Measurements from ENCODE around the gene KPRP. TPM values are rescaled to one million over a fixed set of nuclear protein-coding genes. Genes with fewer than 3 reads are reported as not detected.

Gene KPRP
- total and polyA plus RNA-seq, 4 experiments from 2014 or later: not detected

DNA sequence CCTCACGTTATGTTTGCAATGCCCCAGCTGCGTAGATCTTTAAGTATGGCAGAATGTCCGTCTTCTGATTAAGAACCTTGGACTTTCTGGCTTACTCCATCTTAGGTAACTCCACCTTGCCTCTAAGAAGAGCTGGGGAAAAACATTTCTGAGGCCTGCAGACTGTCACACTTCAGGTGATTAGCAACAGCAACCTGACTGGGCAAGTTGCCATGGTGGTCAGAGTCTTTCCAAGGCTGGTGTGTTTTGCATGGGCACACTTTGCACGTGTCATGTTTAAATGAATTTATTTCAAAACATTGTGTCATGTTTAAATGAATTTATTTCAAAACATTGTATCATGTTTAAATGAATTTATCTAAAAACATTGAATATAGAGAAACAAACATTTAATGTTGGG, 811 bp downstream of the KPRP start:
- Histone ChIP-seq H3K4me1 (ENCODE audit: insufficient read depth, low read length) (no peaks in the 10 kb centered on the region), H3K27ac (ENCODE audit: low read depth, low read length) (no peak overlapping the region), H3K4me3 (ENCODE audit: low read length in 2 of 2) (no peak overlapping the region), H3K27me3 (ENCODE audit: insufficient read depth, low read length) (no peaks in the 10 kb centered on the region), H3K9me3 (ENCODE audit: control insufficient read depth in 1 of 2, low read length in 2 of 2) (no peaks in the 10 kb centered on the region), H3K36me3 (ENCODE audit: insufficient read depth, low read length) (no peaks in the 10 kb centered on the region)
- Mint-ChIP-seq H3K36me3 (no peaks in the 10 kb centered on the region), H3K27ac (no peak overlapping the region), H3K4me3 (no peak overlapping the region), H3K27me3 (peaks cover 21 to 25% of the 10 kb centered on the region in 2 donors), H3K4me1 (no peaks in the 10 kb centered on the region), H3K9me3 (peaks cover 0 to 4% (median 0%) of the 10 kb centered on the region in 8 donors)
- ChIA-PET POLR2A (ENCODE audit: partially characterized antibody) (no interaction called here), CTCF (ENCODE audit: partially characterized antibody) (no interaction called here)
- no peak for DNase-seq
- intact Hi-C loops (cut with micrococcal nuclease): no loop called here

- Mint-ChIP-seq H3K27ac (no peak overlapping the region), H3K36me3 (no peaks in the 10 kb centered on the region), H3K4me1 (no peaks in the 10 kb centered on the region), H3K27me3 (peaks cover 22% of the 10 kb centered on the region in 2 donors), H3K4me3 (no peak overlapping the region), H3K9me3 (peaks cover 0 to 4% (median 0%) of the 10 kb centered on the region in 8 donors)
- Histone ChIP-seq H3K27me3 (ENCODE audit: insufficient read depth, low read length) (no peaks in the 10 kb centered on the region), H3K4me1 (ENCODE audit: insufficient read depth, low read length) (no peaks in the 10 kb centered on the region), H3K27ac (ENCODE audit: low read depth, low read length) (no peak overlapping the region), H3K36me3 (ENCODE audit: insufficient read depth, low read length) (no peaks in the 10 kb centered on the region), H3K4me3 (ENCODE audit: low read length in 2 of 2) (no peak overlapping the region), H3K9me3 (ENCODE audit: control insufficient read depth in 1 of 2, low read length in 2 of 2) (no peaks in the 10 kb centered on the region)
- ChIA-PET CTCF (ENCODE audit: partially characterized antibody) (no interaction called here), POLR2A (ENCODE audit: partially characterized antibody) (no interaction called here)
- DNase-seq: no peak
- intact Hi-C loops (cut with micrococcal nuclease): no loop called here
Measured at GRCh38 chr1:152759453-152760173, 1.8 kb downstream of the KPRP start.

DNA sequence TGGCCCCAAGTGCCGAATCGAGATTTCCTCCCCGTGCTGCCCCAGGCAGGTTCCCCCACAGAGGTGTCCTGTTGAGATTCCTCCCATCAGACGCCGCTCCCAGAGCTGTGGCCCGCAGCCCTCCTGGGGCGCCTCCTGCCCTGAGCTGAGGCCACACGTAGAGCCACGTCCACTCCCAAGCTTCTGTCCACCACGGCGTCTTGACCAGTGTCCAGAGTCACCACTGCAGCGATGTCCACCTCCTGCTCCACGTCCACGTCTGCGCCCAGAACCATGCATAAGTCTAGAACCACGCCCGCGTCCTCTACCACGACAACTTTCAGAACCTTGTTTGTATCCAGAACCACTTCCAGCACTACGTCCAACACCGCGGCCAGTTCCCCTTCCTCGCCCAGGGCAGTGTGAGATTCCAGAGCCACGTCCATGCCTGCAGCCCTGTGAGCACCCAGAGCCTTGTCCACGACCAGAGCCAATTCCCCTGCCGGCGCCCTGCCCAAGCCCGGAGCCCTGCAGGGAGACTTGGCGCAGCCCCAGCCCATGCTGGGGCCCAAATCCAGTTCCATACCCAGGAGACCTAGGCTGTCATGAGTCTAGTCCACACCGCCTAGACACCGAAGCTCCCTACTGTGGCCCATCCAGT, 2.8 kb downstream of the KPRP start:
- peaks cover 0 to 4% (median 0%) of the 10 kb centered on the region in 8 donors for H3K9me3 Mint-ChIP-seq
- Histone ChIP-seq H3K36me3 (ENCODE audit: insufficient read depth, low read length) (no peaks in the 10 kb centered on the region), H3K27me3 (ENCODE audit: insufficient read depth, low read length) (no peaks in the 10 kb centered on the region), H3K4me1 (ENCODE audit: insufficient read depth, low read length) (no peaks in the 10 kb centered on the region), H3K4me3 (ENCODE audit: low read length in 2 of 2) (no peak overlapping the region), H3K9me3 (ENCODE audit: control insufficient read depth in 1 of 2, low read length in 2 of 2) (no peaks in the 10 kb centered on the region), H3K27ac (ENCODE audit: low read depth, low read length) (no peak overlapping the region)
- CTCF ChIA-PET (ENCODE audit: partially characterized antibody): no interaction called here
- peaks cover 17 to 27% of the 10 kb centered on the region in 2 donors for H3K27me3 Mint-ChIP-seq
- H3K36me3 Mint-ChIP-seq: no peaks in the 10 kb centered on the region
- POLR2A ChIA-PET (ENCODE audit: partially characterized antibody): no interaction called here
- no peaks in the 10 kb centered on the region for H3K4me1 Mint-ChIP-seq
- intact Hi-C loops (cut with micrococcal nuclease): no loop called here
- no peak overlapping the region for H3K27ac Mint-ChIP-seq
- H3K4me3 Mint-ChIP-seq: no peak overlapping the region
- no peak for DNase-seq

DNA sequence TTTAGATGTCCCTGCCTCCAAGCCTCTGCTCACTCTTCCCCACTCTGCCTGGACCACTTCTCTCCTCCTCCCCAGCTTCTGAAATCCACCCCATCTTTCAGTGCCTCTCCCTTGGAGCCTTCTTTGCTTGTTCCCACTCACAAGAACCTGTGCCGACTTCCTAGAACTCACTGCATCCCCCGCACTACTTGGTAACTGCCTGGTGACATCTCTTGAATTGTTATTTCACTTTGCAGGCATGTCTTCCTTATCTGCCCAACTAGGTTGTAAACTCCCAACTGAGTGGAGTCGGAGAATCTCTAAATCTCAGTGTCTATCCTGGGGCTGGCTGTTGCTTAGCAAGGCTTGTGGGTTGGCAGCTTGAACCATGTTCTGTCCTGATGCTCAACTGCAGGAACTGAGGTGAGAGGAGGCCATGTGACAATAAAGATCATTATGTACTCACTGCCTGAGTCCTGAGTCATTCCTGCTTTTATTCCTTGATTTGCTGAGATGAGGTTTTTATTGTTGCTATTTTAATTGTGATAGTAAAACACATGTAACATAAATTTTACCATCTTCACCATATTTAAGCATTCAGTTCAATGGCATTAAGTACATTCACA, 3.9 kb downstream of the KPRP start:
- Mint-ChIP-seq H3K9me3 (peaks cover 0 to 4% (median 0%) of the 10 kb centered on the region in 8 donors), H3K4me3 (no peak overlapping the region), H3K36me3 (no peaks in the 10 kb centered on the region), H3K27me3 (peaks cover 12 to 24% of the 10 kb centered on the region in 2 donors), H3K27ac (no peak overlapping the region), H3K4me1 (no peaks in the 10 kb centered on the region)
- H3K4me3 ChIP-seq (ENCODE audit: low read length in 2 of 2): no peak overlapping the region
- H3K9me3 ChIP-seq (ENCODE audit: control insufficient read depth in 1 of 2, low read length in 2 of 2): no peaks in the 10 kb centered on the region
- no peaks in the 10 kb centered on the region for H3K36me3 ChIP-seq (ENCODE audit: insufficient read depth, low read length)
- no peaks in the 10 kb centered on the region for H3K4me1 ChIP-seq (ENCODE audit: insufficient read depth, low read length)
- no peaks in the 10 kb centered on the region for H3K27me3 ChIP-seq (ENCODE audit: insufficient read depth, low read length)
- ChIA-PET CTCF (ENCODE audit: partially characterized antibody) (no interaction called here), POLR2A (ENCODE audit: partially characterized antibody) (no interaction called here)
- no peak for DNase-seq
- intact Hi-C loops (cut with micrococcal nuclease): no loop called here
- no peak overlapping the region for H3K27ac ChIP-seq (ENCODE audit: low read depth, low read length)

DNA sequence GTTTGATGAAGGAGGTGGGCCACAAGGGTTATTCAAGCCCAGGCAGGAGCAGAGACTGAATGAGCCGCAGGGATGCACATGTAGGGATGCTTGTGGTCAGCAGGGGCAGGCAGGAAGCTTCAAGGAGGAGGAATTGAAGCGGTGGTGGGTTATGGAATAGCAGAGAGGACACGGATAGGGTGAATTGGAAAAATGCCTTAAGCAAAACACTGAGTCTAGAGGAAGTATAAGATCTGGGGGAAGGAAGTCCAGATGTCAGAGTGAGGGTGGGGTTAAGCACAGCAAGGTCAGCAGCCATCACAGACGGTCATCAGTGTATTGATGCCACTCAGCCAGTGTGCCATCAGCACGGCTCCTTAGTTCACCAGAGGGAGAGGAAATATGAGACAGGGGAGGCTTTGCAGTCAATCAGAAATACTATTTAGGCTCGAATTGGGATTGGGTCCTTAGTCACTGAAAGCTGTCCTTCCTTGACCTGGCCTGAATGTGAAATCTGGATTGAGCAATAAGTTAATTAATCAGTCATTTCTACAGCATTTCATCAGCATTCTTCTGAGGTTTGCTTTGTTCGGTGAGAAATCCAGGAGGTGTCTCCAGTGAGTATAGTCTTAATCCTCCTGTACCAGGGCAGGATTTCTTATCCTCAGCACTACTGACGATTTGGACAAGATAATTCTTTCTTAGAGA, 11.2 kb downstream of the KPRP start:
- peaks cover 0 to 3% (median 0%) of the 10 kb centered on the region in 8 donors for H3K9me3 Mint-ChIP-seq
- H3K4me1 Mint-ChIP-seq: no peaks in the 10 kb centered on the region
- CTCF ChIA-PET (ENCODE audit: partially characterized antibody): no interaction called here

DNA sequence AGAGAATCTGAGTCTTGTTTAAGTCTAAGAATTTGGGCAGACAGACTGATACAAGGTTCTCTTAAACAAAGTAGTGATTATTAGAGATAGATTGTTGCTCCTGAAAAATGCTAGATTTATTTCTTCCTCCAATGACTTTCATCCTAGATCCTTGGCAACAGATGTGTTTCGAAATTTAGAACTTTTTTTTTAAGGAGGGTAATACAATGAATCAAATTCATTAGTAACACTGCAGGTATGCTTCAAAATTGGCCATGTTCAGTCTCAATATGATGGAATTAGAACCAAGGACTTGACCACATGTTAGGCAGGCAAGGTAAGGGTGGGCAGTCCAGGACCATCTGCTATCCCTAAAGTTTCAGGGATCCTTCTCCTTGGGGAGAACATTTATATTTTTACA, 12.6 kb downstream of the KPRP start:
- no peak overlapping the region for H3K27ac ChIP-seq (ENCODE audit: low read depth, low read length)
- H3K4me3 ChIP-seq (ENCODE audit: low read length in 2 of 2): no peak overlapping the region
- H3K9me3 Mint-ChIP-seq: peaks cover 0 to 4% (median 0%) of the 10 kb centered on the region in 8 donors
- H3K36me3 Mint-ChIP-seq: no peaks in the 10 kb centered on the region
- no peak for DNase-seq
- H3K4me3 Mint-ChIP-seq: no peak overlapping the region
- H3K27me3 ChIP-seq (ENCODE audit: insufficient read depth, low read length): no peaks in the 10 kb centered on the region
- no peaks in the 10 kb centered on the region for H3K4me1 ChIP-seq (ENCODE audit: insufficient read depth, low read length)
- POLR2A ChIA-PET (ENCODE audit: partially characterized antibody): no interaction called here
- H3K36me3 ChIP-seq (ENCODE audit: insufficient read depth, low read length): no peaks in the 10 kb centered on the region
- no peaks in the 10 kb centered on the region for H3K4me1 Mint-ChIP-seq
- intact Hi-C loops (cut with micrococcal nuclease): no loop called here
- H3K27me3 Mint-ChIP-seq: peaks cover 8% of the 10 kb centered on the region in 2 donors
- H3K9me3 ChIP-seq (ENCODE audit: control insufficient read depth in 1 of 2, low read length in 2 of 2): no peaks in the 10 kb centered on the region
- no peak overlapping the region for H3K27ac Mint-ChIP-seq
- CTCF ChIA-PET (ENCODE audit: partially characterized antibody): no interaction called here

More for the DNA sequence above, 11.2 kb downstream of the KPRP start:
- no peak for DNase-seq
- H3K4me3 Mint-ChIP-seq: no peak overlapping the region
- H3K27ac Mint-ChIP-seq: no peak overlapping the region
- Histone ChIP-seq H3K27me3 (ENCODE audit: insufficient read depth, low read length) (no peaks in the 10 kb centered on the region), H3K4me1 (ENCODE audit: insufficient read depth, low read length) (no peaks in the 10 kb centered on the region), H3K27ac (ENCODE audit: low read depth, low read length) (no peak overlapping the region), H3K9me3 (ENCODE audit: control insufficient read depth in 1 of 2, low read length in 2 of 2) (no peaks in the 10 kb centered on the region), H3K4me3 (ENCODE audit: low read length in 2 of 2) (no peak overlapping the region), H3K36me3 (ENCODE audit: insufficient read depth, low read length) (no peaks in the 10 kb centered on the region)
- intact Hi-C loops (cut with micrococcal nuclease): no loop called here
- H3K27me3 Mint-ChIP-seq: peaks cover 4 to 10% of the 10 kb centered on the region in 2 donors
- no peaks in the 10 kb centered on the region for H3K36me3 Mint-ChIP-seq
- POLR2A ChIA-PET (ENCODE audit: partially characterized antibody): no interaction called here

DNA sequence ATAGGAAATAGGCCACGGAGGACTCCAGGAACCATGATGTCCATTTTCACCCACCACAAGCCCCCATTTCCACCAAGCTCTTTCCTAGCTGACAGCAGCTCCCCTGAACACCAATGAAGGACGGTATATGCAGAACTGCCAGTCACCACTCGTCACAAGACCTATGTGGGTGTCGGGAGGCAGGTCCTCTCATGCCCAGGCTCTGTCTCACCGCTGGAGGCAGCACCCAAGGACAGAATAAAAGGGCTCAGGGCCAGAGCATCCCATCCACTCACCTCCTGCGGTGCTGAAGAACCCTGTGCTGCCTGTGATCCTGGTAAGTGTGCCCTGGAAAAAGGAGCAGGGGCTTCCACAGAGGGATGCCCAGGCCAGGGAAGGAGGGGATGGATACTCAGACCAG, 17.1 kb downstream of the KPRP start, which contains the start of gene LCE1F:
Gene LCE1F, plus strand, starts transcription at position 266 of the 400 bp plus-strand sequence. CDS start 1,232 bp downstream, outside the sequence.
- H3K27ac Mint-ChIP-seq: no peak within 1 kb of the TSS
- H3K27me3 Mint-ChIP-seq: peaks cover 13 to 16% of the 10 kb centered on the region in 2 donors
- H3K36me3 ChIP-seq (ENCODE audit: insufficient read depth, low read length): no peaks in the 10 kb centered on the region
- intact Hi-C loops (cut with micrococcal nuclease): no loop called here
- H3K9me3 ChIP-seq (ENCODE audit: control insufficient read depth in 1 of 2, low read length in 2 of 2): no peaks in the 10 kb centered on the region
- no peaks in the 10 kb centered on the region for H3K36me3 Mint-ChIP-seq
- no peak within 1 kb of the TSS for H3K27ac ChIP-seq (ENCODE audit: low read depth, low read length)
- no peaks in the 10 kb centered on the region for H3K4me1 Mint-ChIP-seq
- CTCF ChIA-PET (ENCODE audit: partially characterized antibody): no interaction called here
- H3K4me1 ChIP-seq (ENCODE audit: insufficient read depth, low read length): no peaks in the 10 kb centered on the region
- no peak within 1 kb of the TSS for H3K4me3 ChIP-seq (ENCODE audit: low read length in 2 of 2)
- no peak for DNase-seq
- POLR2A ChIA-PET (ENCODE audit: partially characterized antibody): no interaction called here
- no peaks in the 10 kb centered on the region for H3K27me3 ChIP-seq (ENCODE audit: insufficient read depth, low read length)
- H3K9me3 Mint-ChIP-seq: peaks cover 0 to 7% (median 0%) of the 10 kb centered on the region in 8 donors
- no peak within 1 kb of the TSS for H3K4me3 Mint-ChIP-seq
